WTC11 (cell line): Measurements from ENCODE around the gene LRIG1. TPM values are rescaled to one million over a fixed set of nuclear protein-coding genes. Genes with fewer than 3 reads are reported as not detected.

Experiments
- ATAC-seq: fragments of 200-7000 bp; cut with Tn5 transposase; 2 replicates; pipeline ENCODE4 v1.10.0; 2021; ENCODE audit warnings: mild to moderate bottlenecking, moderate library complexity
- CTCF ChIA-PET: fragments of 300-600 bp; sonication (Branson Sonifier 250); formaldehyde crosslinking; loops from one replicate; lab custom pipeline; 2021; ENCODE audit warnings: antibody characterized with exemption; lab: Charles Lee
- POLR2A ChIA-PET: fragments of 350-600 bp; sonication (Branson Sonifier 250); formaldehyde crosslinking; loops from one replicate; lab custom pipeline; 2021; ENCODE audit warnings: antibody characterized with exemption; lab: Charles Lee
- DNase-seq: peaks from one replicate; pipeline ENCODE4 v3.0.0; 2021; ENCODE audit warnings: low spot score
- H3K27ac Mint-ChIP-seq: 2 replicates; pipeline ENCODE4 v1.8.0; 2021; ENCODE audit warnings: mixed read lengths
- H3K27me3 Mint-ChIP-seq: 2 replicates; pipeline ENCODE4 v1.8.0; 2021; ENCODE audit warnings: low read depth, mild to moderate bottlenecking, moderate library complexity, mixed read lengths
- H3K36me3 Mint-ChIP-seq: 2 replicates; pipeline ENCODE4 v1.8.0; 2021; ENCODE audit warnings: mixed read lengths
- H3K4me1 Mint-ChIP-seq: 2 replicates; pipeline ENCODE4 v1.8.0; 2022; ENCODE audit warnings: mixed read lengths
- H3K4me3 Mint-ChIP-seq: 2 replicates; pipeline ENCODE4 v1.8.0; 2021; ENCODE audit warnings: mild to moderate bottlenecking, moderate library complexity, mixed read lengths
- H3K9me3 Mint-ChIP-seq: 2 replicates; pipeline ENCODE4 v1.8.0; 2021; ENCODE audit warnings: mixed read lengths
- GABPB1 ChIP-seq: sonication (generic); formaldehyde crosslinking; IDR thresholded peaks from 2 replicates; pipeline ENCODE4 v1.8.1; 2023; ENCODE audit warnings: mild to moderate bottlenecking, missing genetic modification reagents
- HMGA2 ChIP-seq: fragments of 250-450 bp; sonication (Bioruptor Pico); IDR thresholded peaks from 2 replicates; pipeline ENCODE4 v1.4.0; 2021; ENCODE audit warnings: mild to moderate bottlenecking, moderate library complexity
- JAZF1 ChIP-seq: fragments of 250-450 bp; sonication (Bioruptor Pico); IDR thresholded peaks from 2 replicates; pipeline ENCODE4 v1.9.0; 2021; ENCODE audit warnings: moderate library complexity, mild to moderate bottlenecking, inconsistent platforms
- OVOL2 ChIP-seq: fragments of 250-450 bp; sonication (Bioruptor Pico); IDR thresholded peaks from 2 replicates; pipeline ENCODE4 v1.9.0; 2021; ENCODE audit warnings: mild to moderate bottlenecking, borderline replicate concordance
- SMAD4 ChIP-seq: sonication (generic); formaldehyde crosslinking; IDR thresholded peaks from 2 replicates; pipeline ENCODE4 v1.8.0; 2022; ENCODE audit warnings: mild to moderate bottlenecking, missing genetic modification reagents
- total RNA-seq: library from RNA; stranded (reverse); gene quantifications from 3 replicates; pipeline ENCODE4 v1.2.3, GENCODE V29; 2021
- TF ChIP-seq, protein P1 (sequence below): sonication (generic); formaldehyde crosslinking; IDR thresholded peaks from 2 replicates; pipeline ENCODE4 v1.8.1; 2022; ENCODE audit warnings: low read depth, missing genetic modification reagents, borderline replicate concordance
- TF ChIP-seq, protein P2 (sequence below): fragments of 250-450 bp; sonication (Bioruptor Pico); IDR thresholded peaks from 2 replicates; pipeline ENCODE4 v1.9.0; 2021; ENCODE audit warnings: mild to moderate bottlenecking
- TF ChIP-seq, protein P3 (sequence below): sonication (generic); formaldehyde crosslinking; IDR thresholded peaks from 2 replicates; pipeline ENCODE4 v1.8.1; 2023; ENCODE audit warnings: mild to moderate bottlenecking, missing genetic modification reagents
- TF ChIP-seq, protein P4 (sequence below): sonication (generic); formaldehyde crosslinking; IDR thresholded peaks from 2 replicates; pipeline ENCODE4 v1.8.1; 2023; ENCODE audit warnings: mild to moderate bottlenecking, missing genetic modification reagents, borderline replicate concordance
- TF ChIP-seq, protein P5 (sequence below): fragments of 250-450 bp; sonication (Bioruptor Pico); conservative IDR thresholded peaks from 2 replicates; pipeline ENCODE4 v1.9.0; 2021; ENCODE audit warnings: mild to moderate bottlenecking
- TF ChIP-seq, protein P6 (sequence below): sonication (generic); formaldehyde crosslinking; IDR thresholded peaks from 2 replicates; pipeline ENCODE4 v1.8.0; 2022; ENCODE audit warnings: missing genetic modification reagents
- TF ChIP-seq, protein P7 (sequence below): fragments of 250-450 bp; sonication (Bioruptor Pico); IDR thresholded peaks from 2 replicates; pipeline ENCODE4 v1.9.0; 2021; ENCODE audit warnings: moderate library complexity, mild to moderate bottlenecking, inconsistent platforms, borderline replicate concordance
- TF ChIP-seq, protein P8 (sequence below): fragments of 250-450 bp; sonication (Bioruptor Pico); IDR thresholded peaks from 2 replicates; pipeline ENCODE4 v1.9.0; 2021; ENCODE audit warnings: mild to moderate bottlenecking

Gene LRIG1
- total RNA-seq, 1 experiment from 2014 or later: 105 TPM

DNA sequence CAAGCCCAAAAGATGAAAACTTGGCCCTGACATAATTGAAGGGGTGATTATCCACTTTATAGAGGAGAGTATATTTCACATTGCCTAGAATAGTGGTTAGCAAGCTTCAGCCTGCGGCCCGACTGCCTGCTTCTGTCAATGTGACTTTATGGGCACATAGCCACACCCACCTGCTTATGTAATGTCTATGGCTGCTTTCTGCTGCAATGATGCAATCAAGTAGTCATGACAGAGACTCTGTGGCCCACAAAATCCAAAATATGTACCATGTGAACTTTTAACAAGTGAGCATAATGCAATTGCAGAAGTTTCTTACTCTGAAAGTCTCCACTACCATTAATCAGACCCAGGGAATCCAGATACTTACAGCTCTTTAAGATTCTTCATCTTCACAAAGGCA is 103.1 kb downstream of the LRIG1 start:
- ChIA-PET POLR2A (no interaction called here), CTCF (interaction anchor here (0.6 to 1.4 kb wide), 2 partner anchors 20 to 26 kb away, joined by 3 to 5 read pairs; no protein-coding TSS in a partner anchor)
- peak overlapping the region; percentile 44 for H3K27ac Mint-ChIP-seq
- ATAC-seq (no peak), DNase-seq (no peak)
- H3K27me3 Mint-ChIP-seq: no peaks in the 10 kb centered on the region
- no peaks in the 10 kb centered on the region for H3K9me3 Mint-ChIP-seq
- peaks cover 86% of the 10 kb centered on the region for H3K36me3 Mint-ChIP-seq
- TF ChIP-seq GABPB1 (CRISPR knock-in tag): 0 out of 2 replicates have a peak, but pooled peaks have one; percentile 19
- TF ChIP-seq, protein P1, sequence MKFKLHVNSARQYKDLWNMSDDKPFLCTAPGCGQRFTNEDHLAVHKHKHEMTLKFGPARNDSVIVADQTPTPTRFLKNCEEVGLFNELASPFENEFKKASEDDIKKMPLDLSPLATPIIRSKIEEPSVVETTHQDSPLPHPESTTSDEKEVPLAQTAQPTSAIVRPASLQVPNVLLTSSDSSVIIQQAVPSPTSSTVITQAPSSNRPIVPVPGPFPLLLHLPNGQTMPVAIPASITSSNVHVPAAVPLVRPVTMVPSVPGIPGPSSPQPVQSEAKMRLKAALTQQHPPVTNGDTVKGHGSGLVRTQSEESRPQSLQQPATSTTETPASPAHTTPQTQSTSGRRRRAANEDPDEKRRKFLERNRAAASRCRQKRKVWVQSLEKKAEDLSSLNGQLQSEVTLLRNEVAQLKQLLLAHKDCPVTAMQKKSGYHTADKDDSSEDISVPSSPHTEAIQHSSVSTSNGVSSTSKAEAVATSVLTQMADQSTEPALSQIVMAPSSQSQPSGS (CRISPR knock-in tag): no peak
- H3K4me1 Mint-ChIP-seq: peaks cover 34% of the 10 kb centered on the region
- no peak overlapping the region for H3K4me3 Mint-ChIP-seq

DNA sequence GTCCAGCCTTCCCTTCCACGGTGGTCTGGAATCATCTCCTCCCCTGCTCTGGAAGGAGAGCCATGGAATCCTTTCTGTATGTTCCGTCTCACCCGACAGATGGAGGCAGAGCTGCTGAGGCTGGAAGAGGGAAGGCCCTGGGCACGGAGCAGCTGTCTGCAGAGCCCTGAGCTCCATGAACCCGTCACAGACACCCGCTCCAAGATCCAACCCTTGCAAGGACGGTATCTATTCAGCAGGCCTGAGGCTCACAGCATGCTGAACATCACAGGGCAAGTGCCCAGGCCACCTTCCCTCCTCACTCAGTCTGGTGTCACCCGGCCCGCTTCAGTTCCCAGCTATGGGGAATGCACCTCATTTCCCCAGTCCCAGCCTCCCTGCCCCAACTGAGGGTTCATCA is 103.9 kb downstream of the LRIG1 start:
- TF ChIP-seq, protein P2, sequence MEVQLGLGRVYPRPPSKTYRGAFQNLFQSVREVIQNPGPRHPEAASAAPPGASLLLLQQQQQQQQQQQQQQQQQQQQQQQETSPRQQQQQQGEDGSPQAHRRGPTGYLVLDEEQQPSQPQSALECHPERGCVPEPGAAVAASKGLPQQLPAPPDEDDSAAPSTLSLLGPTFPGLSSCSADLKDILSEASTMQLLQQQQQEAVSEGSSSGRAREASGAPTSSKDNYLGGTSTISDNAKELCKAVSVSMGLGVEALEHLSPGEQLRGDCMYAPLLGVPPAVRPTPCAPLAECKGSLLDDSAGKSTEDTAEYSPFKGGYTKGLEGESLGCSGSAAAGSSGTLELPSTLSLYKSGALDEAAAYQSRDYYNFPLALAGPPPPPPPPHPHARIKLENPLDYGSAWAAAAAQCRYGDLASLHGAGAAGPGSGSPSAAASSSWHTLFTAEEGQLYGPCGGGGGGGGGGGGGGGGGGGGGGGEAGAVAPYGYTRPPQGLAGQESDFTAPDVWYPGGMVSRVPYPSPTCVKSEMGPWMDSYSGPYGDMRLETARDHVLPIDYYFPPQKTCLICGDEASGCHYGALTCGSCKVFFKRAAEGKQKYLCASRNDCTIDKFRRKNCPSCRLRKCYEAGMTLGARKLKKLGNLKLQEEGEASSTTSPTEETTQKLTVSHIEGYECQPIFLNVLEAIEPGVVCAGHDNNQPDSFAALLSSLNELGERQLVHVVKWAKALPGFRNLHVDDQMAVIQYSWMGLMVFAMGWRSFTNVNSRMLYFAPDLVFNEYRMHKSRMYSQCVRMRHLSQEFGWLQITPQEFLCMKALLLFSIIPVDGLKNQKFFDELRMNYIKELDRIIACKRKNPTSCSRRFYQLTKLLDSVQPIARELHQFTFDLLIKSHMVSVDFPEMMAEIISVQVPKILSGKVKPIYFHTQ (CRISPR knock-in tag): no peak
- TF ChIP-seq HMGA2 (CRISPR knock-in tag) (no peak), JAZF1 (CRISPR knock-in tag) (no peak), SMAD4 (no peak), OVOL2 (CRISPR knock-in tag) (no peak)
- TF ChIP-seq, protein P3, sequence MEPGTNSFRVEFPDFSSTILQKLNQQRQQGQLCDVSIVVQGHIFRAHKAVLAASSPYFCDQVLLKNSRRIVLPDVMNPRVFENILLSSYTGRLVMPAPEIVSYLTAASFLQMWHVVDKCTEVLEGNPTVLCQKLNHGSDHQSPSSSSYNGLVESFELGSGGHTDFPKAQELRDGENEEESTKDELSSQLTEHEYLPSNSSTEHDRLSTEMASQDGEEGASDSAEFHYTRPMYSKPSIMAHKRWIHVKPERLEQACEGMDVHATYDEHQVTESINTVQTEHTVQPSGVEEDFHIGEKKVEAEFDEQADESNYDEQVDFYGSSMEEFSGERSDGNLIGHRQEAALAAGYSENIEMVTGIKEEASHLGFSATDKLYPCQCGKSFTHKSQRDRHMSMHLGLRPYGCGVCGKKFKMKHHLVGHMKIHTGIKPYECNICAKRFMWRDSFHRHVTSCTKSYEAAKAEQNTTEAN (CRISPR knock-in tag): no peak
- TF ChIP-seq, protein P4, sequence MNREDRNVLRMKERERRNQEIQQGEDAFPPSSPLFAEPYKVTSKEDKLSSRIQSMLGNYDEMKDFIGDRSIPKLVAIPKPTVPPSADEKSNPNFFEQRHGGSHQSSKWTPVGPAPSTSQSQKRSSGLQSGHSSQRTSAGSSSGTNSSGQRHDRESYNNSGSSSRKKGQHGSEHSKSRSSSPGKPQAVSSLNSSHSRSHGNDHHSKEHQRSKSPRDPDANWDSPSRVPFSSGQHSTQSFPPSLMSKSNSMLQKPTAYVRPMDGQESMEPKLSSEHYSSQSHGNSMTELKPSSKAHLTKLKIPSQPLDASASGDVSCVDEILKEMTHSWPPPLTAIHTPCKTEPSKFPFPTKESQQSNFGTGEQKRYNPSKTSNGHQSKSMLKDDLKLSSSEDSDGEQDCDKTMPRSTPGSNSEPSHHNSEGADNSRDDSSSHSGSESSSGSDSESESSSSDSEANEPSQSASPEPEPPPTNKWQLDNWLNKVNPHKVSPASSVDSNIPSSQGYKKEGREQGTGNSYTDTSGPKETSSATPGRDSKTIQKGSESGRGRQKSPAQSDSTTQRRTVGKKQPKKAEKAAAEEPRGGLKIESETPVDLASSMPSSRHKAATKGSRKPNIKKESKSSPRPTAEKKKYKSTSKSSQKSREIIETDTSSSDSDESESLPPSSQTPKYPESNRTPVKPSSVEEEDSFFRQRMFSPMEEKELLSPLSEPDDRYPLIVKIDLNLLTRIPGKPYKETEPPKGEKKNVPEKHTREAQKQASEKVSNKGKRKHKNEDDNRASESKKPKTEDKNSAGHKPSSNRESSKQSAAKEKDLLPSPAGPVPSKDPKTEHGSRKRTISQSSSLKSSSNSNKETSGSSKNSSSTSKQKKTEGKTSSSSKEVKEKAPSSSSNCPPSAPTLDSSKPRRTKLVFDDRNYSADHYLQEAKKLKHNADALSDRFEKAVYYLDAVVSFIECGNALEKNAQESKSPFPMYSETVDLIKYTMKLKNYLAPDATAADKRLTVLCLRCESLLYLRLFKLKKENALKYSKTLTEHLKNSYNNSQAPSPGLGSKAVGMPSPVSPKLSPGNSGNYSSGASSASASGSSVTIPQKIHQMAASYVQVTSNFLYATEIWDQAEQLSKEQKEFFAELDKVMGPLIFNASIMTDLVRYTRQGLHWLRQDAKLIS: no peak
- TF ChIP-seq, protein P5, sequence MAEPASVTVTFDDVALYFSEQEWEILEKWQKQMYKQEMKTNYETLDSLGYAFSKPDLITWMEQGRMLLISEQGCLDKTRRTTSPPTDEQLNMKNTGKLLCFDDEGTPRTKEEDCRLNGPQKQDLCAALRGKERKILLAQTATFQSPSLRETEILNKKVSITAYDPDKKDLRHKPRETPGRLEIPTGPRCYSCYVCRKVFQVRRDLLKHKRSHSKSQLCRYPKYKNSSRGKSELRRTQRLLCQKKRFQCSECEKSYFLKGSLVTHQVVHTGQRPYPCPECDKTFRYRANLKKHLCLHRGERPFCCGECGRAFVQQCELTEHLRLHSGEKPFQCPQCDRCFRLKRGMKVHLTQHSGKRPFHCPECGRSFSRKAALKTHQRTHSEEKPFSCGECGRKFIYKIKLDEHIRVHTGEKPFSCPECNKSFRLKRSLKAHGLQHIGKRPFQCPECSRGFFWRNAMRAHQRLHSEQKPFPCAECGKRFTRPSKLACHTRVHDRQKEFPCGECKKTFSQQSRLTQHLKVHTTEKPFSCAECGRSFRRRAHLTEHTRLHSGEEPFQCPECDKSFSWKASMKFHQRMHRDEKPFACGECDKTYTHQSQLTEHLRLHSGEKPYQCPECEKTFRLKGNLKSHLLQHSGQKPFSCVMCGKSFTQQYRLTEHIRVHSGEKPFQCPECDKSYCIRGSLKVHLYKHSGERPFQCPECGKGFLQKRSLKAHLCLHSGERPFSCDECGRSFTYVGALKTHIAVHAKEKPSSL (CRISPR knock-in tag): no peak
- TF ChIP-seq, protein P6, sequence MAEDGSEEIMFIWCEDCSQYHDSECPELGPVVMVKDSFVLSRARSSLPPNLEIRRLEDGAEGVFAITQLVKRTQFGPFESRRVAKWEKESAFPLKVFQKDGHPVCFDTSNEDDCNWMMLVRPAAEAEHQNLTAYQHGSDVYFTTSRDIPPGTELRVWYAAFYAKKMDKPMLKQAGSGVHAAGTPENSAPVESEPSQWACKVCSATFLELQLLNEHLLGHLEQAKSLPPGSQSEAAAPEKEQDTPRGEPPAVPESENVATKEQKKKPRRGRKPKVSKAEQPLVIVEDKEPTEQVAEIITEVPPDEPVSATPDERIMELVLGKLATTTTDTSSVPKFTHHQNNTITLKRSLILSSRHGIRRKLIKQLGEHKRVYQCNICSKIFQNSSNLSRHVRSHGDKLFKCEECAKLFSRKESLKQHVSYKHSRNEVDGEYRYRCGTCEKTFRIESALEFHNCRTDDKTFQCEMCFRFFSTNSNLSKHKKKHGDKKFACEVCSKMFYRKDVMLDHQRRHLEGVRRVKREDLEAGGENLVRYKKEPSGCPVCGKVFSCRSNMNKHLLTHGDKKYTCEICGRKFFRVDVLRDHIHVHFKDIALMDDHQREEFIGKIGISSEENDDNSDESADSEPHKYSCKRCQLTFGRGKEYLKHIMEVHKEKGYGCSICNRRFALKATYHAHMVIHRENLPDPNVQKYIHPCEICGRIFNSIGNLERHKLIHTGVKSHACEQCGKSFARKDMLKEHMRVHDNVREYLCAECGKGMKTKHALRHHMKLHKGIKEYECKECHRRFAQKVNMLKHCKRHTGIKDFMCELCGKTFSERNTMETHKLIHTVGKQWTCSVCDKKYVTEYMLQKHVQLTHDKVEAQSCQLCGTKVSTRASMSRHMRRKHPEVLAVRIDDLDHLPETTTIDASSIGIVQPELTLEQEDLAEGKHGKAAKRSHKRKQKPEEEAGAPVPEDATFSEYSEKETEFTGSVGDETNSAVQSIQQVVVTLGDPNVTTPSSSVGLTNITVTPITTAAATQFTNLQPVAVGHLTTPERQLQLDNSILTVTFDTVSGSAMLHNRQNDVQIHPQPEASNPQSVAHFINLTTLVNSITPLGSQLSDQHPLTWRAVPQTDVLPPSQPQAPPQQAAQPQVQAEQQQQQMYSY (CRISPR knock-in tag): no peak
- TF ChIP-seq, protein P7, sequence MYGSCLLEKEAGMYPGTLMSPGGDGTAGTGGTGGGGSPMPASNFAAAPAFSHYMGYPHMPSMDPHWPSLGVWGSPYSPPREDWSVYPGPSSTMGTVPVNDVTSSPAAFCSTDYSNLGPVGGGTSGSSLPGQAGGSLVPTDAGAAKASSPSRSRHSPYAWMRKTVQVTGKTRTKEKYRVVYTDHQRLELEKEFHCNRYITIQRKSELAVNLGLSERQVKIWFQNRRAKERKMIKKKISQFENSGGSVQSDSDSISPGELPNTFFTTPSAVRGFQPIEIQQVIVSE (CRISPR knock-in tag): no peak
- TF ChIP-seq, protein P8, sequence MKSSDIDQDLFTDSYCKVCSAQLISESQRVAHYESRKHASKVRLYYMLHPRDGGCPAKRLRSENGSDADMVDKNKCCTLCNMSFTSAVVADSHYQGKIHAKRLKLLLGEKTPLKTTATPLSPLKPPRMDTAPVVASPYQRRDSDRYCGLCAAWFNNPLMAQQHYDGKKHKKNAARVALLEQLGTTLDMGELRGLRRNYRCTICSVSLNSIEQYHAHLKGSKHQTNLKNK (CRISPR knock-in tag): no peak
- H3K9me3 Mint-ChIP-seq: no peaks in the 10 kb centered on the region
- ChIA-PET POLR2A (interaction anchor here (0.5 kb wide), 1 partner anchor 9 kb away, joined by 4 read pairs; no protein-coding TSS in a partner anchor), CTCF (interaction anchor here (0.6 to 1.4 kb wide), 3 partner anchors 11 to 435 kb away, joined by 3 to 5 read pairs (median 3); no protein-coding TSS in a partner anchor)
- no peak overlapping the region for H3K4me3 Mint-ChIP-seq
- no peak for DNase-seq
- H3K27me3 Mint-ChIP-seq: no peaks in the 10 kb centered on the region
- H3K36me3 Mint-ChIP-seq: peaks cover 86% of the 10 kb centered on the region
- no peak for ATAC-seq
- no peak overlapping the region; the same call in 1 of the 2 replicates for H3K27ac Mint-ChIP-seq
- H3K4me1 Mint-ChIP-seq: peaks cover 26% of the 10 kb centered on the region
